SW480 (cell line): Measurements from ENCODE around the gene ARHGEF4.

ENCODE experiments used
- DNase-seq: peaks from one replicate; pipeline ENCODE4 v3.0.0-alpha.2; 2016; ENCODE audit warnings: low spot score

Gene ARHGEF4, protein sequence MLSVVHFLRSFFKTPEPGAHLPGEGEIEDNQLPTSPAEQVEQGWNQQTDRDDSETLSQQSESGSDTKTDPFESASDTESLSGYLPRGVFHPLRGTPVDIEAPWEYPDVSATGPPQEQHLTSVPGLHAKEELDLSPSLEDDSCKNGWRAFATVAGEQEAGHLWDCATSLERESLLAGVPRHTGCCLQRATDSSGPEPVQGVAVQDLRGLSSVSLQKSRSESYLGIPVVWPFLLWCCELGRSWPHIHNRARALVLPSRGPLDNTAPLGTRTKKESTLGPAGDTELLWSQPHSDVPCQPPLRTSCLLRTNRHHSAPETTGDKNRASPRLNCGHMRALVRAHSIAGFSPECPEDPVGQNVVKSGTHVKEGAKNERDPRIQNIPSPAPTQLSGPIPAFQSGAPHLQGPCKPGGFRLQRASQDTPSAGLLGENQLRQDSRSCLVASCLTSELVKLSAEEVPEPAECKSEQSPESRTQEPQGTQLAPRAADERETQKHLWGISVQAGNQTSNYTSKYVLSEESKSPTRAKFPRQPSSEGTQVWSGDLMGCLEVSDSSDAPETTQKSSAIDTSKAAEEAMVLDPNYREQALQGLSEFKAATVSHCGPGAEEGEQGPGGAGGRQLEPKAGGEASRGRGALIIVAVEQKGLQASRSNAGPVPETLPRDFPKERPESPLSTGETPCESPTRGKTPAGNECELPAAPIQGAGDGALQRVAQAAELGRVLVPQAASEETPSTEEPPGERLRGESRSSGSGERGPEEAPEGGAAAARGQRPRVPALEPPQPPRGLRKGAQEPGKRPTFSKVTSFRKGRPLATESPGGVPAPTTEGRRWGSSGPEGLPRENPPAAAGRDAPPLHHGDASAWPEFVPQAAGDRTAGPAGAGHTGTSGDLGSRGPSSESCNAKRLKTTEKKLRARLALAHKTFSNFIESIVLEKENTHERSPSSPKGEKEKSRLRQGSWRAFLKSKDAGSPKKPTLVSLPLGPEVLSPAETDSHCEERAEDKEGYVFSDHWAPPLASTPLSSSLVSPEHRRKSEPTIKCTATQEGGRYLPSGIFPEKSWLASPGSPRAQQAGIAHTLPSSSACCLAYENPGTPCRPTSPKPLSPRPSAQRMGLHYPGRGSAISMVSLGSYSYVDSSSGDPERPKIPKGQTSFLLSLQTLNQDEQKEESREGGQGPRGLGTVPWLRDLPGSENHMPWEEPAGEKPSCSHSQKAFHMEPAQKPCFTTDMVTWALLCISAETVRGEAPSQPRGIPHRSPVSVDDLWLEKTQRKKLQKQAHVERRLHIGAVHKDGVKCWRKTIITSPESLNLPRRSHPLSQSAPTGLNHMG (N-terminal part only)

DNA sequence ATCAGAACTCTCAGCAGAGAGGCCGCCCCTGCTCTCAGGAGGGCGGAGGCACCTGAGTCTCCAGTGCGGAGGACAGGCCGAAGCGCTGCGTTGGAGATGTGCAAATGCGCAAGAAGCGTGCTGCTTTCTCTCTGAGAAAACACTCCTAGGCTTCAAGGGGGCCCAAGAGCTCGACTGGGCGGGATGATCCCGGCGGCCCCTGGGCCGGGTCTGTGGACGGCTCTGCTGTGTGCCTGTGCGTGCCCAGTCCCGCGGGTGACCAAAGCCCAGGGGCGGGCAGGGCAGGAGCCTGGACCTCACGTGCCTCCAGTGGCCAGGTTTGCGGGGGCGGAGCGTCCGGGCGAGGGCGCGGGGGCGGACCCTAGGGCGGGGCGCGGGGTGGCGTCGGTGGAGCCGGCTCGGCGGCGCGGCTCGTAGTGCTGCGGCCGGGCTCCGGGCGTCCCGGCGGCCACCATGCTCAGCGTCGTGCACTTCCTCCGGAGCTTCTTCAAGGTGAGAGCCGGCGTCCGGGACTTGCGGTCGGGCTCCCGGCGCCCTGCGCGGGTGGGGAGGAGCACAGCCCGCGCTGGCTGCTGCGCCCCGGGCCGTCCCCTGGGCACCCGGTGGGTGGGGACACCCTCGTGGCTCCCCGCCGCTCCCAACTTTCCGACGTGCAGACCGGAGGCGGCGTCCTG lies at the start of gene ARHGEF4:
TSS of gene ARHGEF4 (plus strand) at position 414 of the 674 bp plus-strand sequence. CDS start at position 454, 40 bp downstream.
- DNase-seq = peak; percentile 49

DNA sequence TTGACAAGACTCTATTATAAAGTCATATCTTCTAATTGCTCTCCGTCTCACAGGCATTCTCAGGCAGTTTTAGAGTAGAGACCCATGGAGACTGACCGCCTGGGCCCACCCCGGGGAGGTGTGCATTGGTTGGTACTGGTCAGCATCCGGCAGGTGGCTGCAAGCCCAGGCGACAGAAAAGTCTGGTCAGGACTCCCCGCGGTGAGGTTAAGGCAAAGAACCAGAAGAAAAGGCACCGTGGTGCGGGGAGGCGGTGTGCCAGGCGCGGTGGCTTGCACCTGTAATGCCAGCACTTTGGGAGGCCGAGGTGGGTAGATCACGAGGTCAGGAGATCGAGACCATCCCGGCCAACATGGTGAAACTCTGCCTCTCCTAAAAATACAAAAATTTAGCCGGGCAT lies 48.9 kb upstream of the ARHGEF4 start:
- DNase-seq = no peak

DNA sequence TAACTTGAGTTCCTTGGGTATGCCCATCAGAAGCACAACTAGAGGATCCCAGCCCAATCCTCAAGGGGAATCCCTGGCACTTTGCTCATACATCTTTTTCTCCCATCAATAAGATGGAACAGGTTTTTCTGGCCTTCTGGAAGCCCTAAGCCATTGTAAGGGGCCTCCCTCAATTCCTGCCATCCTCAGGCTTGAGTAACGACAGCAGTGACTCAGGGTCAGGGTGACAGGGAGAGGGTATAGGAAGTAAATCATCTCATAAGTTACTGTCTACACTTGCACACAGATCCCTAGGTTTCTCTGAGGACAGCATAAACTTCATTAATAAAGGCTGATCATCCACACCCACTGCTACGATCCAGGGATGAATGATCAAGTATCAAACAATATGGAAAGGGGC lies 46.4 kb upstream of the ARHGEF4 start:
- no peak for DNase-seq

DNA sequence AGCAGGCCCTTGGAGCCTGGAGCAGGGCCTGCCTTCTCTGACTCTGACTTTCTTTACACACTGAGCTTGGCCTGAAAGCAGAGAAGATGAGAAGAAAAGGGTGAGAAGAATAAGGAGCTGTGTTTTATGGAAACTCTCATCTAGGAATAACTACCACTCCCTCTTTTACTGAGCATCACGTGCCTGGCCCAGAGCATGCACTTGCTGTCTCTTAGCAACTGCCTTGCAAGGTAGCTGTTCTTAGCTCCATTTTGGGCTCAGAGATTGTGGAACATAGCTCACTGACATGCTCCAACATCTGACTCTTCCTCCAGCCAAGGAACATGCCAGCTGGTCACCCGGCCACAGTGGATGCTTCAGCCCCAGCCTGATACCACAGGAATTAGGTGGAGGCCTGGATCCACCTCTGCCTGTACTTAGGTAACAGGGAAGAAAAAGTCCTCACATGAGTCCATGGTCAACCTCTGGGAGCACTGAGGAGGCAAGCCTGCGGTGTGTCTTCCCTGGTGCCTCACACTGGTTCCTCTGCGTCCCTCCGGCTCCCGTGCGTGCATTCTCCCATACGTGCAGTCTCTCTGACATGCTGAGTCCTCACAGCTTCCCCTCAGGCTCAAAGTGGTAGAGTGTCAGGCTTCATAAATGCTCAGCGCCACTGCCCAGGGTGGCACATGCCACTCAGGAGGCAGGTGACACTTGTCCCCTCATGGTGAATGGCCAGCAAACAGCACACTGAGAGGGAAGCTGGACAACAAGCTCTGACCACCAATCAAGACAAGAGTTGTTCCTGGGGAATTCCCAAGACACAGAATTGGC lies 45.7 kb upstream of the ARHGEF4 start:
- DNase-seq = no peak

DNA sequence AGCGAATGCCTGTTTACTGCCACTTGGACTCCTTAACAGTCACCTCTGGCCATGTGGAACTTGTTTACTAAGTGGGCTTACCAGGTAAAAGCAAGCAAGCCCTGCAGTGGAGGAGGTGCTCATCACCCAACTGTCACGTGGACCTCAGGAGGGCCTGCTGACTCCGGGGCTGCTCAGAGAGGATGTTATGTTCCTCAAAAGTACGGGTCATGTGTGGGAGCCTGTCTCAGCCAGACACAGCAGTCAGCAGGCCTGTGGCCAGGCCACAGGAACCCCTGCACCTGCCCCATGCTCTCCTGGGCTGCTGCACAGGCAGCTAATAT lies 45.1 kb upstream of the ARHGEF4 start:
- no peak for DNase-seq

DNA sequence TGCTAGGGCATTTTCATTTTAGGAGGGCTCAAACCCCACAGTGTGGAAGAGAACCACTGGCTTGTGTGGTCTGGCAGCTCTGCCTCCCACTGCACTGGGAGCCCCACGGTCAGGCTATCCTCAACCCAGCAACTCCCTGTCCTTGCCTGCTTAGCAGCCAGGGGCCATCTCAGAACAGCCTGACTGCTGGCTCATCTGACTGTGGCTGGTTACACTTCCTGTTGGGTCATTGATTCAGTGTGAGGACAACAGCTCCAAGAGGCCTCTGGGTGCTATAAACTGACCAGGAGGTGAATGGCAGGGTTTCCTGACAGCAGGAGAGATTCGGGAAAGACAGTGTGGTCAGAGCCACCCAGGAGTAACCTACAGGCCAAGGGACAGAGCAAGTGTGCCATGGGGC lies 41.3 kb upstream of the ARHGEF4 start:
- DNase-seq = no peak

DNA sequence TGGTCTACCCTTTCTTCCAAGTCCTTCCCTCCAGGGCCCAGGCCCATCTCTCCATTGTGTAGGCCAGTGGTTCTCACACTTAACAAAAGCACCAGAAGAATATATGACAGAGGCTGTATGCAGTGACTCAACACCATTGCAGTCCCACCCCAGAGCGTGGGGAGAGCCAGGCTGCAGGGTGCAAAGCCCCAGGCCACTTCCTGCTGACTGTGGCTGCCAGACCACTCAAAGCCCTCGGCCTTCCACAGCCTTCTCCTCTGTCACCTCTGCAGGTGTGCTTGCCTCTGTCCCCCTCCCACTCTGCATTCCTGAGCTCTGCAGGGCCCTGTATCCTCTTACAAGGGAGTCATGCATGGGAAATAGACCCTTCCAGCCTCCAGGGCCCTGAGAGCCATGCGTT lies 40.4 kb upstream of the ARHGEF4 start:
- no peak for DNase-seq

DNA sequence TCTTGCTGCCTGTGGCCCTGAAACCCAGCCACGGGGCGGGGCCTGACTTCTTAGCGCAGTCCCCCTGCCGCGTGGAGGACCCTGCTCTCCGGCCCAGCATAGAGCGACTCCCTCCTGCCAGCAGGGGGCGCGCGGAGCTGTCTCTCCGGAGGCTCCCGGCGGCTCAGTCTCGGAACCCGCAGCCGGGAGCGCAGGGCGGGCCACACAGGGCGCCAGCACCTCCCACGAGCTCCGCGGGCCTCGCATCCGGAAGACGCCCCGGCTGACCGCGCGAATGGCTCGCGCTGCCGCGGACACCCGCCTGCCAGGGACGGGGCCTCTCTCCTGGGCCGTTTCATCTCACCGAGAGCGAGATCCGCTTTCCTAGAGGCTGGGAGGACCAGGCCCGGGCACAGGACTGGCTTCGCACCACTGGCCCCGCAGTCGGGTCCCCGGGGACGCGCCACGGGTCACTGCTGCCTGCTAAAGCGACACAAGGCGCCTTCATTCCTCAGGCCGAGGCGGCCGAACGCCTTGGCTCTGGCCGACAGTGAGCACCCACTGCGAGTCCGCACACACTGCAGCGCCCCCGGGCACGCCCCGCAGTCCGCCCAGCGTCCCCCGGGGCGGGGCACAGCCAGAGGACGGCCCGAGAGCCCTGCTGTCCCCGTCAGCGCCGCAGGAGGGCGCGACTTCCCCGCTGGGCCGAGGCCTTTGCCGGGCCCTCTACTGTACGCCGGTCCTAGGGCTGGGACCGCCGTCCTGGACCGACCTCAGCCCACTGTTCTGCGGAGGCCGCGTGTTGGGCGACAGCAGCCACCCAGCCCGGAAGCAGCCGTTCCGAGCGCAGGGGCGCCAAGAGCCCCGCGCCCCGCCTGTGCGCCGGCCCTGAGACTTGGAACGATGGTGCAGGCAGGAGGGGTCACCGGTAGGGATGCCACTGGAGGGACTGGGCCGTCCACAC lies 39.0 kb upstream of the ARHGEF4 start:
- peak; percentile 79 for DNase-seq

DNA sequence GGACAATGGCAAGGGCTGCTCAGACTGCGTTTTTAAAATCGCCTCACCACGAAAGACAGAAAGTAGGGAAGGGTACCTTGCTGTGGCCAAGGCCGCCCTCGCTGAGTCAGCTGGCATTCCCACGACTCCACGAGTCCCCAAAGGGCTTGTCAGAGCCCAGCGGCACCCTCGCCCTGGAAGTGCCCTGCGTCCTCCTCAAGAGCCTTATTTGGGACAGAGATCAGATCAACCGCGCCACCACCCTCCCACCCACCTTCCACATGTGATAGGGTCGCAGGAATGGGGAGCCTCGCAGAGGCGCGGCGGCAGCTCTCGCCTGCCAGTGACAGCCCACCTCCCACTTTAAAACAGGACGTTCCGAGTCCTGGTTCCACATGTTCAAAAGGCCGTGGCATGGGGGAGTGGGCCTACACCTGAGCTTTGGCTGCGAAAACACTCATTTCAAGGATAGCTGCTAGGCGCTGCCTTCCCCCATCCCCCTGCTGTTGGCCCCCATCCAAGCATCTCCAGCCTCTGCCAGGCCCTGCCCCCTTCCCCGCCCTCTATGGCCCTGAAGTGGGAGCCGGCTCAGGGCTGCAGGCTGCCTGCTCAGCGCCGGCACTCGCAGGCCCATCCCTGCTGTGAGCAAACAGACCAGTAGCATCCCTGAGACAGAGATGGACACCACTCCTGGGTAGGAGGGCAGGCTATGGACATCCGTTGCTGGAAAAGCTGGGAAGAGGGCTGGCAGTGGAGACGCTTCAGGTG lies 38.1 kb upstream of the ARHGEF4 start:
- DNase-seq = no peak

DNA sequence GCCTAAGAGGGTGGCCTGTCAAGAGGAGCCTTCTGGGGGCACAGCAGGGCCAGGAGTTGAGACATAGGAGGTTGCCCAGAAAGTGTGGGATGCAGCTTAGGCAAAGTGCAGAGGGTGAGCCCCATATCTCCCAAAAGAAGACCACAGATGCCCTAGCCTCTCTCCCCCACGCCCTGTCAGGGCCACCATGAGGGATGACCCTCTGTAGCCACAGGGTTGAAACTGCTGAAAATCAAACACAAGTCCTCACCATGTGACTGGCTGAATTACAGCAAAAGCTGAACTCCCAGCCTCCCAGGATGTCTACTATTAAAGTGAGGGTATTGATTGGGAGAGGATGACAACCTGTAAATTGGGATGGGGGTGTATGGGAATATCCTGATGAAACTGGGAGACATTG lies 37.4 kb upstream of the ARHGEF4 start:
- no peak for DNase-seq

DNA sequence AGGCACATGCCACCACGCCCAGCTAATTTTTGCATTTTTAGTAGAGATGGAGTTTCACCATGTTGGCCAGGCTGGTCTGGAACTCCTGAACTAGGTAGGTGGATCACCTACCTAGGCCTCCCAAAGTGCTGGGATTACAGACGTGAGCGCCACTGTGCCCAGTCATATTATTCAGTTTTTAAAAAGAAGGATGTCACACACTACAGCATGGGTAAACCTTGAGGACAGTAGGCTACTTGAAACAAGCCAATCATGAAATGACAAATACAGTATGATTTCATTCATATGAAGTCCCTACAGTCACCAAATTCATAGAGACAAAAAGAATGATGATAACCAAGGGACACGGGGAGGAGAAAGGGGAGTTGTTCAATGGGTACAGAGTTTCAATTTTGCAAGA lies 31.1 kb upstream of the ARHGEF4 start:
- no peak for DNase-seq

DNA sequence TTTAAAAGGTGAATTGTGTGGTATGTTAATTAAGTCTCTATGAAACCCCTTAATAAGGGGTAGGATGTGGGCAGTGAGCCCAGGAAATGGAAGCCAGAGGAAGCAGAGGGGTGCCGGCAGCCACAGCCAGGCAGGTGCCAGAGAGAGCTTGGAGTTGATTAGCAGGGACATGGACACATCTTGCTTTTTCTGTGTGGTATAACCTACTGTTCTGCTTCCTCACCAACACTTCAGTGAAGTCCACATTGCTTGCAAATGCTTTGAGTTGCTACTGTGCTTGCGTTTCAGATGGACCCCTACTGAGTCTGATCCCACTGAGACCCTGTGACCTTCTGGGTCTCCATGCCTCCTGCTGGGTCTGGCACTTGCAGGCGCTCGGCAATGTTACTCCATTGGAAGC lies 30.3 kb upstream of the ARHGEF4 start:
- DNase-seq = no peak

DNA sequence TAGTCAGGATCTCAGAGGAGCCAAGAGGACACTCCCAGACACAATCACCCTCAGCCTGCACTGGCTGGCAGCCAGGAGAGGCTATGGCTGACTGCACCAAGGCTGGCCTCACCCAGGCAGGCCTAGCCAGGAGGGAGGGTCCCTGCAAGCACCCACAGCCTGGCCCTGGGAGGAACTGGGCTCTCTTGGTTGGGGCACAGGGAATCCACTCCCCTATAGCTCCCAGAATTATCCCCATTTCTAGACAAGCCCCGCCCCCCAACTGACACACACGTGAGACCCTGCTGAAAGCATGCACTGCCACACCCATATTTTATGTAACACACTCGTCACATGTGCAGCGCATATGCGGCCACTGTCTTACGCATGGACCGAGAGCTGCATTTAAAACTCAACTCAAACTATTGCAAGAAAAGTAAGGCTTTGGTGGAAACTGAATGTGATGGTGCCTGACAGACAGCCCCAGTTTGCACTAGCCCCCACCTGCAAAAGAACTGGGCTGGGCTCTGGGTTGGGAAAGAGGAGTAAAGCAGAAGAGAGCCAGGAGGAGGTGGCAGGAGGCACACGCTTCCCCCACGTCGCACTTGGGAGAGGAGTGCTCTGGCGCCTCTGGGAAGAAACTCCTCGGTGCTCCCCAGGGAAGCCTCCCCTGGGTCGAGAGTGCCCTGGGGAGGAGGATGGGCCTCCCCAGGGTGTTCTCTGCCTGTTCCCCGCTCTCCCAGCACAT lies 28.9 kb upstream of the ARHGEF4 start:
- DNase-seq = no peak

DNA sequence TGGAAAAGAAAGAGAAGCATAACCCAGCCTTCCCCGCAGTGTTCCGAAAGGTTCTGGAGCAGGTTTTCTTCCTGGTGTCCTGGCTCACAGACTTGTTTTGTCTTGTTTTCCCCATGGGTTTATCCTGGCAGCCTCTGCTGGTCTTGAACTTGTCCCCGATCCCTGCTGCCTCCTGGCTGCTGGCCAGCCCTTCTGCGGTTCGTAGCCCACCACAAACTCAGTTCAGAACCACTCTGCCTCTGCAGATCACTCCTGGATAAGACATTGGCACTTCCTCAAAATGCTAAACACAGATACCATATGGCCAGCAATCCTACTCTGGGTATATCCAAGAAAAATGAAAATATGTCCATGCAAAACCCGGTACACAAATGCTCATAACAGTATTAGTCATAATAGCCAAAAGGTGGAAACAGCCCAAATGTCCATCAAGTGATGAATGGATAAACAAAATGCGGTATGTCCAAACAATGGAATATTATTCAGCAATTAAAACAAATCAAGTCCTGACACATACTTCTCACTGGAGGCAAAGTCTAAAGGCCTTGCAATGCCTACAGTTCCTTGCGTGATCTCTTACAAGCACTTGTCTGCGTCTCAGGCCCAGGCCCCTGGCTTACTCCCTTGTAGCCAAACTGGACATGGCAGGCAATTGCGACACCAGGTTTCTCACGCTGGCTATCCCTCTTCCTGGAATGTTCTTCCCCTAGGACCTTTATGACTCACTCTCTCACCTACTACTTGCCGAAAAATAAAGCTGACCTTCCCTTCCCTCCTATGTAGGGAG lies 28.0 kb upstream of the ARHGEF4 start:
- DNase-seq = peak; percentile 59

DNA sequence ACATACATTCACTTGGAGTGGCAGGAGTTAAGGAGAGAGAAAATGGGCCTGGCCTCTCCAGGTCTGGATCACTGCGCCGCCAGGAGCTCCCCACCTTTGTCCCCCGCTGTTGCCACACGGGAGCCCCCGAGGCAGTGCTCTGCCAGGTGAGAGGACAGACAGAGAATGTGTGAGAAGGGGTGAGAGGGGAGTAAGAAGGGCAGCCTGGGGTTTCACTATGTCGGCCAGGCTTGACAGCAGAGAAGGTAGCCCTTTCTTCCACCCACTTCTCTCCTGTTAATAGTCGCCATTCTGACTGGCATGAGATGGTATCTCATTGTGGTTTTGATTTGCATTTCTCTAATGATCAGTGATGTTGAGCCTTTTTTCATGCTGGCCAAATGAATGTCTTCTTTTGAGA lies 26.2 kb upstream of the ARHGEF4 start:
- DNase-seq = no peak

DNA sequence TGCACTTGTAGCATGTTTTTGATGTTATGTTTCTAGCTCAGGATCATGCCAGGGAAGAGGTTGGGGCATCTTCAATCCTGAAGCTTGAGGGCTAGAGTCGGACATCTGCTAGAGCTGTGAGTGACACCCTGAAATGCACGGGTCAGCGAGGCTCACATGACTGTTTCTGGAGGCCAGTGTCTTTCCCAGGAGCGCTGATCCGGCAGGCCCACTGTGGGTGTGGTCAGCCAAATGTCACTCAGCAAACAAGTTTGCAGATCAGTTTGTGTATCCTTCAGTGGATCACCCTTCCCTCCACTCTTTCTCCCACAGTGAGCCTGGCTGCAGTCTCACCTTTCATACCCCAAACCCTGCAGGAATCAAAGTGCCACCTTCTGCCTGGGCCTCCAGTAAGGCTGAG lies 23.0 kb upstream of the ARHGEF4 start:
- DNase-seq = no peak

DNA sequence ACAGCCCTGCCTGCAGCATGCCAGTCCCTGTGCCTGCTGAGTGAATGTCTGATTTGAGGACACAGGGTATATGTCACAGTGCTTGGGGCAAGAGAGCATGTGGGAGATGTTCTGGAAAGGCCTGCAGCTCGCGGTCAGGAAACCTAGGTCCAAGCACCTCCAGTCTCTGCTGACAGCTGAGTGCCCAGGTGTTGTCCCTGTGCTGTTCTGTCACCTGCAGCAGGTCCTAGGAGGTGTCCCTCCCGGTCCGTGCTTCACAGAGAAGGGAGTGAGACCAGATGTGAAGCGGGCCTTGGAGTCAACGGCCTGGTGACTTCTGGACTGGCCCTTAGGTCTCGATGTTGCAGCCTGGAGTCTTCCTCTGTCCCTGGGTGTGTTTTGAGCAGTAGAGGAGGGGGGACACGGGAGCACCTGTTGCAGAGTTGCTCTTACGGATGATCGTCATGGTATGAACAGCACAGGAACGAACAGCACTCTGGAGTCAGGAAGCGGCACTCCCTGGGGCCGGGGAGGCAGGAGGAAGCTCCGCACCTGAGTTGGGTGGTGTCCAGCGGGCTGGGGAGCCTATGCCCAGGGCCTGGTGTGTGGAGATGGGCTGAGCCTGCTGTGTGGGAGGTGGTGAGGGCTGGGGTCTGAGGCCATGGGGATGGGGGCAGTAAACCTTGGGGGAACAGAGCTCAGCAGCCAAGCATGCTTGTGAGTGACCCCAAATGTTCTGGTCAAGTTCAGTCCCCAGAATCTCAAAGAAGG lies 21.6 kb upstream of the ARHGEF4 start:
- DNase-seq = no peak
